Measurements from ENCODE around the gene C5orf63.

- TF ChIP-seq POLR2A (IDR thresholded peaks at IDR 0.05; ENCODE audit: low read depth): no peak
- TF ChIP-seq CTCF (IDR thresholded peaks at IDR 0.05): no peak
- TF ChIP-seq POLR2AphosphoS5 (IDR thresholded peaks at IDR 0.05): no peak
Measured at GRCh38 chr5:127068493-127069214, 4.6 kb downstream of the C5orf63 start.
